Esophagus muscularis mucosa (tissue), 4 donors: Measurements from ENCODE around the gene CCDC40. TPM values are rescaled to one million over a fixed set of nuclear protein-coding genes. Genes with fewer than 3 reads are reported as not detected.

Experiments
- DNase-seq: peaks from one replicate; pipeline ENCODE4 v3.0.0-alpha.2; 2017; ENCODE audit errors: extremely low spot score
- H3K27ac ChIP-seq, 4 donors: fragments of 200-600 bp; sonication (generic); replicated peaks in 1 of 4; 1 replicate in 3 of 4; 2 replicates in 1 of 4; pipeline ENCODE4 v1.5.1; 2016 to 2019; ENCODE audit warnings: mild to moderate bottlenecking in 1 of 4
- H3K27me3 ChIP-seq, 4 donors: fragments of 200-600 bp; sonication (generic); one replicate each; pipeline versions ENCODE4 v1.5.1 to v1.6.0; 2016 to 2019
- H3K36me3 ChIP-seq, 4 donors: fragments of 200-600 bp; sonication (generic); one replicate each; pipeline ENCODE4 v1.5.1; 2016 to 2019
- H3K4me1 ChIP-seq, 4 donors: fragments of 200-600 bp; sonication (generic); one replicate each; pipeline ENCODE4 v1.5.1; 2016 to 2019
- H3K4me3 ChIP-seq, 4 donors: fragments of 200-600 bp; sonication (generic); 1 replicate in 2 of 4; 2 replicates in 2 of 4; pipeline ENCODE4 v1.5.1; 2016 to 2019; ENCODE audit warnings: mild to moderate bottlenecking in 4 of 4, moderate library complexity in 1 of 4
- H3K9me3 ChIP-seq, 4 donors: fragments of 200-600 bp; sonication (generic); 1 replicate in 3 of 4; 2 replicates in 1 of 4; pipeline ENCODE4 v1.5.1; 2016 to 2019
- EP300 ChIP-seq: sonication (generic); formaldehyde crosslinking; IDR thresholded peaks from one replicate; pipeline ENCODE4 v1.6.1; 2017; ENCODE audit warnings: antibody characterized with exemption
- POLR2A ChIP-seq: fragments of 450-650 bp; IDR thresholded peaks from one replicate; pipeline ENCODE4 v1.6.1; 2017; ENCODE audit warnings: antibody characterized with exemption, moderate library complexity, mild to moderate bottlenecking, low read depth
- POLR2AphosphoS5 ChIP-seq, 2 donors: sonication (generic); formaldehyde crosslinking; IDR thresholded peaks; one replicate each; pipeline ENCODE4 v1.6.1; 2017; ENCODE audit warnings: antibody characterized with exemption in 2 of 2
- WGBS: methylation state at CpG from one replicate; pipeline ENCODE4 v1.1.5; 2018; 5-methylcytosine and 5-hydroxymethylcytosine counted together
- intact Hi-C: fragments of 100-400 bp; cut with DNase I; formaldehyde crosslinking; loops from one replicate; pipeline ENCODE4 v1.15.1; 2023
- total RNA-seq, 4 donors: library from RNA; depleted of rRNA; stranded (reverse); fragments of >200 nt; gene quantifications; one replicate each; pipeline versions ENCODE4 v1.1.0 to v1.2.1, GENCODE V29; 2016
- TF ChIP-seq, protein P1 (sequence below), 3 experiments: fragments of 200-600 bp in 2 of 3; fragments of 450-650 bp in 1 of 3; sonication (generic) in 2 of 3; IDR thresholded peaks; one replicate each; pipeline ENCODE4 v1.5.1; 2017 to 2019; ENCODE audit warnings: antibody characterized with exemption in 3 of 3, mild to moderate bottlenecking in 2 of 3, moderate library complexity in 1 of 3

CCDC40 gene
- total RNA-seq, 4 donors from 2014 or later = 4.9 to 9.5 (median 7.8) TPM

DNA sequence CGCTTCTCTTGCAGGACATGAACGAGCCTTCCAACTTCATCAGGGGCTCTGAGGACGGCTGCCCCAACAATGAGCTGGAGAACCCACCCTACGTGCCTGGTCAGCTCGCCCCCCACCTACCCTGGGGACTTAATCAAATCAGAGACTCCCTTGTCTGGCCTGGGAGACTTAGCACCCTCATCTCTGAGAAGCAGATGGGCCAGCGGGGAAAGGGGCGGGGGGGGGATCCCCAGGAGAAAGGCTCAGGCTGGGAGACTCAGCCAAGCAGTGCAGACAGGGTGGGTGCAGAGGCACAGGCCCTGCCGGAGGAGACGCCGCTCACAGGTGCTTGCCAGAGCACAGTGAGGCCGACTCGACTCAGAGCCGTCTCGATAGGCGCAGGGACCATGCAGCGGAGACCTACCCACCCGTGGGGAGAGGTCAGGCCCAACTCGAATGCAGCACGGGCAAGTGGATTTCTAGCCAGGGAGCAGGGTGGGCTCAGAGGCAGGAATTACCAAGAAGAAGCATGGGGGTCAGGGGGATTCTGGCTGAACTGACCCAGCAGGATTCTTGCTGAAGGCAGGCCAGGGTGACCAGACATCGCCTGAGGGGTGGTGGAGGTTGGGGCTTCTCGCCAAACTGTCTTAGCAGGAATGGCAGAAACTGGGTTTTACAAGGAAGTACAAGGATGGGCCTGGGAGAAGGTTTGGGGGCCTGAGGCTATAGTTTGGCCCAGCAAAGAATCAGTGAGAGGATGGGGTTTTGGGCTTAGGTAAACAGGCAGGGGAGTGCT is 74.7 kb downstream of the CCDC40 start:
- Histone ChIP-seq H3K27me3 (no peaks in the 10 kb centered on the region), H3K4me1 (peaks cover 0 to 2% (median 0%) of the 10 kb centered on the region in 4 donors), H3K9me3 (no peaks in the 10 kb centered on the region), H3K4me3 (no peak overlapping the region), H3K36me3 (peaks cover 0 to 64% (median 36%) of the 10 kb centered on the region in 4 donors), H3K27ac (no peak overlapping the region)
- intact Hi-C loops = no loop called here
- TF ChIP-seq POLR2AphosphoS5 (IDR thresholded peaks at IDR 0.05) (no peak), POLR2A (no peak), EP300 (no peak)
- TF ChIP-seq, protein P1, sequence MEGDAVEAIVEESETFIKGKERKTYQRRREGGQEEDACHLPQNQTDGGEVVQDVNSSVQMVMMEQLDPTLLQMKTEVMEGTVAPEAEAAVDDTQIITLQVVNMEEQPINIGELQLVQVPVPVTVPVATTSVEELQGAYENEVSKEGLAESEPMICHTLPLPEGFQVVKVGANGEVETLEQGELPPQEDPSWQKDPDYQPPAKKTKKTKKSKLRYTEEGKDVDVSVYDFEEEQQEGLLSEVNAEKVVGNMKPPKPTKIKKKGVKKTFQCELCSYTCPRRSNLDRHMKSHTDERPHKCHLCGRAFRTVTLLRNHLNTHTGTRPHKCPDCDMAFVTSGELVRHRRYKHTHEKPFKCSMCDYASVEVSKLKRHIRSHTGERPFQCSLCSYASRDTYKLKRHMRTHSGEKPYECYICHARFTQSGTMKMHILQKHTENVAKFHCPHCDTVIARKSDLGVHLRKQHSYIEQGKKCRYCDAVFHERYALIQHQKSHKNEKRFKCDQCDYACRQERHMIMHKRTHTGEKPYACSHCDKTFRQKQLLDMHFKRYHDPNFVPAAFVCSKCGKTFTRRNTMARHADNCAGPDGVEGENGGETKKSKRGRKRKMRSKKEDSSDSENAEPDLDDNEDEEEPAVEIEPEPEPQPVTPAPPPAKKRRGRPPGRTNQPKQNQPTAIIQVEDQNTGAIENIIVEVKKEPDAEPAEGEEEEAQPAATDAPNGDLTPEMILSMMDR (IDR thresholded peaks at IDR 0.05) = no peak
- WGBS = 94% methylated on average over 18 of the region's 21 CpGs
- no peak for DNase-seq

DNA sequence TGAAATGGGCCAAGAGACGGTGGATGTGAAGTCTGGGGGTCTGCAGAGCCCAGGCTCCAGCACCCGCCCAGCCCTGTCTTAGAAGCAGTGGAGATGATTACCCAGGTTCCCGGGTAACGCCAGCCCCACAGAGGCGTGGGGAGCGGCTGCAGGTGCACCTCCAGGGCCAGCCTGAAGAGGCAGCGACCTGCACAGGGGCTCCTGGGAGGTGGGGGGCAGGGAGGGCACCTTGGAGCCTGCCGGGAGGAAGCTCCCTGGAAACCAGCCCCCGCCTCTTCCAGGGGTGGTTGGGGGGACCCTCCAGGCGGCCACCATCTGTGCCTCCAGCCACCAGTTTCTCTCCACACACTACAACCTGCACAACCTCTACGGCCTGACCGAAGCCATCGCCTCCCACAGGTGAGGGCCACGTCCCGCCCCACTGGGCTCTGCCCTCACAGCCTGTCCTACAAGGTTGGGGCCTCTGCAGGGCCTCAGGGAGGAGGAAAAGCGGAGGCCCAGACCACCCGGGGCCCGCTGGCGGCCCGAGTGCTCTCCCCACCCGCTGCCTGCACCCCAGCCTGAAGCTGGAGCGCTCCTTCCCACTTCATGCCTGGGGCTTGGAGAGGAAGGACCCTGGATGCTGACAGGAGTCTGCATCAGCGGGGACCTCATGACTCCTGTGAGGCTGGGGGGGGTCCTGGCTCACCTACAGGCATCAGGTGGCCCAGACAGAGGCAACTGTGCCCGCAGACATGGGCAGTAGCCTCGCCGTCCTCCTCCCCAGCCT is 75.4 kb downstream of the CCDC40 start:
- no peak for DNase-seq
- Histone ChIP-seq H3K27me3 (no peaks in the 10 kb centered on the region), H3K4me1 (peaks cover 0 to 5% (median 0%) of the 10 kb centered on the region in 4 donors), H3K9me3 (no peaks in the 10 kb centered on the region), H3K4me3 (no peak overlapping the region), H3K36me3 (peaks cover 0 to 57% (median 35%) of the 10 kb centered on the region in 4 donors), H3K27ac (no peak overlapping the region)
- intact Hi-C loops = no loop called here
- WGBS = 95% methylated on average over 24 of the region's 26 CpGs
- TF ChIP-seq POLR2AphosphoS5 (IDR thresholded peaks at IDR 0.05) = no peak
- TF ChIP-seq POLR2A = no peak
- TF ChIP-seq, protein P1 (IDR thresholded peaks at IDR 0.05) = no peak
- TF ChIP-seq EP300 = no peak

DNA sequence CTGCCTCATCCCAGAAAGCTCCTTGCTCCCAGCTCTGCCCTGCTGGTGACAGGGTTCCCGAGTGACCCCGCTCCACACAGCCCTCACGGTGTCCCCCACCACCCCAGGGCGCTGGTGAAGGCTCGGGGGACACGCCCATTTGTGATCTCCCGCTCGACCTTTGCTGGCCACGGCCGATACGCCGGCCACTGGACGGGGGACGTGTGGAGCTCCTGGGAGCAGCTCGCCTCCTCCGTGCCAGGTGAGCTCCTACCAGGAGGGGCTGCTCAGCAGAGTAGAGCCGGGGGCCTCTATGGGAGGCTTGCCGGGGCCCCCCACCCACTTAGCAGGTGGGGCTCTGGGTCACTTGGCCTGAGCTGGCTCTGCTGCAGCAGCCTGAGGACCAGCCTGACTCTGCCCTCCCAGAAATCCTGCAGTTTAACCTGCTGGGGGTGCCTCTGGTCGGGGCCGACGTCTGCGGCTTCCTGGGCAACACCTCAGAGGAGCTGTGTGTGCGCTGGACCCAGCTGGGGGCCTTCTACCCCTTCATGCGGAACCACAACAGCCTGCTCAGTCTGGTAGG is 76.1 kb downstream of the CCDC40 start:
- no peak overlapping the region for H3K4me3 ChIP-seq
- DNase-seq = no peak
- H3K27me3 ChIP-seq = no peaks in the 10 kb centered on the region
- no peak overlapping the region for H3K27ac ChIP-seq
- WGBS = 90% methylated on average over 19 of the region's 24 CpGs
- intact Hi-C loops = no loop called here
- H3K9me3 ChIP-seq = no peaks in the 10 kb centered on the region
- peaks cover 0 to 5% (median 0%) of the 10 kb centered on the region in 4 donors for H3K4me1 ChIP-seq
- TF ChIP-seq POLR2A (no peak), EP300 (no peak), POLR2AphosphoS5 (IDR thresholded peaks at IDR 0.05) (no peak)
- TF ChIP-seq, protein P1 (IDR thresholded peaks at IDR 0.05) = no peak
- peaks cover 0 to 64% (median 34%) of the 10 kb centered on the region in 4 donors for H3K36me3 ChIP-seq

DNA sequence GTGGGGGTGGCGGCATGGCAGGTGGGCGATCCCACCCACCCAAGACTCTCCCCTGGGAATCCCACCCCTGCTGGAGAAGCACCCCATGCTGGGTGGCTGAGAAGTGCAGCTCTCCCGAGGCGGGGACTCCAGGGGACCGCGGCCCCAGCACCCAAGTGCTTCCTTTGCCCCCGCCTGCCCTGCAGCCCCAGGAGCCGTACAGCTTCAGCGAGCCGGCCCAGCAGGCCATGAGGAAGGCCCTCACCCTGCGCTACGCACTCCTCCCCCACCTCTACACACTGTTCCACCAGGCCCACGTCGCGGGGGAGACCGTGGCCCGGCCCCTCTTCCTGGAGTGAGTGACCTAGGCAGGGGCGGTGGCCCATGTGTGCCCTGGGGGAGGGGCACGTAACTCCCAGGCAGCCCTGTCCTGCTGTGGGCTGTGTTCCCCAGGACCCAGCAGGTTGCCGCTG is 76.6 kb downstream of the CCDC40 start:
- TF ChIP-seq POLR2AphosphoS5 (IDR thresholded peaks at IDR 0.05) (no peak), POLR2A (no peak), EP300 (no peak)
- TF ChIP-seq, protein P1 (IDR thresholded peaks at IDR 0.05) = no peak
- no peak overlapping the region for H3K27ac ChIP-seq
- intact Hi-C loops = no loop called here
- WGBS = 77% methylated on average over 3 of the region's 20 CpGs
- peaks cover 0 to 5% (median 0%) of the 10 kb centered on the region in 4 donors for H3K4me1 ChIP-seq
- no peaks in the 10 kb centered on the region for H3K27me3 ChIP-seq
- peaks cover 0 to 64% (median 32%) of the 10 kb centered on the region in 4 donors for H3K36me3 ChIP-seq
- H3K9me3 ChIP-seq = no peaks in the 10 kb centered on the region
- no peak overlapping the region for H3K4me3 ChIP-seq
- DNase-seq = no peak
